ENCODE results near the gene ST3GAL3.

Gene ST3GAL3

DNA sequence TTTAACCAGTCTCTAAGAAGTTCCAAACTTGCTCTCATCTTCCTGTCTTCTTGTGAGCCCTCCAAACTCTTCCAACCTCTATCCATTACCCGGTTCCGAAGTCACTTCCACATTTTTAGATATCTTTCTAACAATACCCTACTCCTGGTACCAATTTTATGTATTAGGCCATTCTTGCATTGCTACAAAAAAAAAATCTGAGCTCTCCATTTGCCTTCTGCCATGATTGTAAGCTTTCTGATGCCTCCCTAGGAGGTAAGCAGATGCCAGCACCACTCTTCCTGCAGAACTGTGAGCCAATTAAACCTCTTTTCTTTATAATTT lies 134.8 kb downstream of the ST3GAL3 start:
- H3K36me3 ChIP-seq (ENCODE audit: control insufficient read depth, insufficient read depth, low read length, severe bottlenecking), result peaks cover 21% of the 10 kb centered on the region
- H3K9me3 ChIP-seq (ENCODE audit: control insufficient read depth, low read length), result peaks cover 13% of the 10 kb centered on the region
- no peak for DNase-seq (ENCODE audit: low read depth)
- H3K4me1 ChIP-seq (ENCODE audit: control insufficient read depth, insufficient read depth, low read length), result peaks cover 11% of the 10 kb centered on the region
- H3K27me3 ChIP-seq (replicated peaks; ENCODE audit: control insufficient read depth, insufficient read depth, low read length), result no peaks in the 10 kb centered on the region
- H3K9ac ChIP-seq (ENCODE audit: low read length), result no peak overlapping the region
- no peak overlapping the region for H3K4me3 ChIP-seq (ENCODE audit: low read length)

DNA sequence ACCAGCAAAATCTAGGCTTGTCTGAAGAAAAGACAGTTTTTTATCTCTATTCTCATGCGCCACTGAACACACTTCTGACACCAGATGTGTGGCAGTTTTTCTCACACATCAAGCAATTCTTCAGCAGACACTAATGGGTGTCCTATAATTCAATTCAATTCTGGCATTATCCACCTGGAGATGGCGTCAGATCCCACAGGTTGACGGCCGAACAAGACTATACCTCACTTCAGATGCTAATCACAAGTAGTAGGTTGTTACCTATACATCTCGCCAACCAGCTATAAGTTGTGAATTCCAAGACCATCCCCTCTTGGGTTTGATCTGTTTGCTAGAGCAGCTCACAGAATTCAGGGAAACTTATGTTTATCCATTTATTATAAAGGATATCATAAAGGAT lies 136.3 kb downstream of the ST3GAL3 start:
- H3K36me3 ChIP-seq (ENCODE audit: control insufficient read depth, insufficient read depth, low read length, severe bottlenecking), result peaks cover 21% of the 10 kb centered on the region
- H3K9ac ChIP-seq (ENCODE audit: low read length), result no peak overlapping the region
- peaks cover 13% of the 10 kb centered on the region for H3K9me3 ChIP-seq (ENCODE audit: control insufficient read depth, low read length)
- H3K4me1 ChIP-seq (ENCODE audit: control insufficient read depth, insufficient read depth, low read length), result peaks cover 10% of the 10 kb centered on the region
- H3K27me3 ChIP-seq (replicated peaks; ENCODE audit: control insufficient read depth, insufficient read depth, low read length), result no peaks in the 10 kb centered on the region
- DNase-seq (ENCODE audit: low read depth), result no peak
- H3K4me3 ChIP-seq (ENCODE audit: low read length), result no peak overlapping the region

DNA sequence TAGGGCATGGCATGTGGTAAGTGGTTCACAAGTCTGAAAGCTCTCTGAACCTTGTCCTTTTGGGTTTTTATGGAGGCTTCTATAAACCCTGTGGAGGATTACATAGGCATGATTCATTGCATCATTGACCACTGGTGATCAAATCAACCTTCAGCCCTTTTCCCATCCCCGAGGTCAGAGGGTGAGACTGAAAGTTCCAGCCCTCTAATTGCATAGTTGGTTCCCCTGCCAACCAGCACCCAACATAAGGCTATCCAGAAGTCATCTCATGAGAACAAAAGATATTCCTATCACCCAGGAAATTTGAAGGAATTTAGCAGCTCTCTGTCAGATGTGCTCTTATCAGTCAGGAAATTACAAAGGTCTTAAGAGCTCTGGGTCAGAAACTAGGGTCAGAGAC lies 136.8 kb downstream of the ST3GAL3 start:
- no peak overlapping the region for H3K9ac ChIP-seq (ENCODE audit: low read length)
- H3K9me3 ChIP-seq (ENCODE audit: control insufficient read depth, low read length), result peaks cover 13% of the 10 kb centered on the region
- H3K27me3 ChIP-seq (replicated peaks; ENCODE audit: control insufficient read depth, insufficient read depth, low read length), result no peaks in the 10 kb centered on the region
- no peak for DNase-seq (ENCODE audit: low read depth)
- peaks cover 17% of the 10 kb centered on the region for H3K36me3 ChIP-seq (ENCODE audit: control insufficient read depth, insufficient read depth, low read length, severe bottlenecking)
- H3K4me1 ChIP-seq (ENCODE audit: control insufficient read depth, insufficient read depth, low read length), result peaks cover 8% of the 10 kb centered on the region
- H3K4me3 ChIP-seq (ENCODE audit: low read length), result no peak overlapping the region

DNA sequence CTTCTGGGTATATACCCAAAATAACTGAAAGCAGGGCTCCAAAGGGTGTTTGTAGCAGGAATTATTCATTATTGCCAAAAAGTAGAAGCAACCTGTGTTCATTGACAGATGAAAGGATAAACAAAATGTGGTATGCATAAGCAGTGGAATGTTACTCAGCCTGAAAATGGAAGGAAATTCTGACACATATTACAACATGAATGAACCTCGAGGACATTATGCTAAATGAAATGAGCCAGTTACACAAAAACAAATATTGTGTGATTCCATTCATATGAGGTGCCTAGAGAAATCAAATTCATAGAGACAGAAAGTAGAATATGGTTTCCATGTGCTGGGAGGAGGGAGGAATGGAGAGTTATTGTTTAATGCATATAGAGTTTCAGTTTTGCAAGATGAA lies 140.0 kb downstream of the ST3GAL3 start:
- H3K4me3 ChIP-seq (ENCODE audit: low read length), result no peak overlapping the region
- H3K36me3 ChIP-seq (ENCODE audit: control insufficient read depth, insufficient read depth, low read length, severe bottlenecking), result peaks cover 14% of the 10 kb centered on the region
- no peaks in the 10 kb centered on the region for H3K4me1 ChIP-seq (ENCODE audit: control insufficient read depth, insufficient read depth, low read length)
- H3K27me3 ChIP-seq (replicated peaks; ENCODE audit: control insufficient read depth, insufficient read depth, low read length), result no peaks in the 10 kb centered on the region
- no peak overlapping the region for H3K9ac ChIP-seq (ENCODE audit: low read length)
- peak; percentile 49 for DNase-seq (ENCODE audit: low read depth)
- H3K9me3 ChIP-seq (ENCODE audit: control insufficient read depth, low read length), result peaks cover 8% of the 10 kb centered on the region

DNA sequence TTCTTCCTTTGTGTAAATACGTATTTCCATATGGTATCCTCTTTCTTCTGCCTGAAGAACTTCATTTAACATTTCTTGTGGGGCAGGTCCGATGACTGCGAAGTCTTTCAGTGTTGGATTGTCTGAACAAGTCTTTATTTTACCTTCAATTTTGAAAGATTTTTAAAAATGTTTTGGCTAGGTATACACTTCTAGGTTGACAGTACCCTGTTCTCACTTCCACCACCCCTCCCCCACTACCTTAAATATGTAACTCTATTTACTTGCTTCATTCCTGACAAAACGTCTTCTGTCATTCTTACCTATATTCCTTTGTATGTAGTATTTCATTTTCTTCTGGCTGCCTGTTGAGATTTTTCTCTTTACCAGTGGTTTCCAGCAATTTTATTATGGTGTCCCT lies 140.5 kb downstream of the ST3GAL3 start:
- no peak overlapping the region for H3K4me3 ChIP-seq (ENCODE audit: low read length)
- no peak for DNase-seq (ENCODE audit: low read depth)
- H3K36me3 ChIP-seq (ENCODE audit: control insufficient read depth, insufficient read depth, low read length, severe bottlenecking), result peaks cover 11% of the 10 kb centered on the region
- H3K27me3 ChIP-seq (replicated peaks; ENCODE audit: control insufficient read depth, insufficient read depth, low read length), result no peaks in the 10 kb centered on the region
- peaks cover 4% of the 10 kb centered on the region for H3K9me3 ChIP-seq (ENCODE audit: control insufficient read depth, low read length)
- no peak overlapping the region for H3K9ac ChIP-seq (ENCODE audit: low read length)
- H3K4me1 ChIP-seq (ENCODE audit: control insufficient read depth, insufficient read depth, low read length), result no peaks in the 10 kb centered on the region

DNA sequence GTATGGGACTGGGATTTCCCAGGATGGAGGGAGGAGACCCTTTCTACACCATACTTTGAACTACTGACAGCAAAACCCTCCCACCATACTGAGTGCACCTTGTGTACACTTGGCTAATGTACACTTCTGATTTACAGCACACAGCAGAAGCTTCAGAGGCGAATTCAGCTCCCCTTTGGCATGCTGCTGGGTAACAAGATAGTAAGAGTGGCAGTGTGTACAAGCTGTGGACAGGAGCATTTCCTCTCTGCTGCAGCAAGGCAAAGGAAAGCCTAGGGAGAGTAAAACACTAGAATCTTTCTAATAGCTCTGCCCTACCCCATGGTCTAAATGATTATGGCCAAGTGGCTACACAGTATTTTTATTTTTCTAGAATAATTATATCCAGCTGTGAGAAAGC lies 142.3 kb downstream of the ST3GAL3 start:
- H3K27me3 ChIP-seq (replicated peaks; ENCODE audit: control insufficient read depth, insufficient read depth, low read length), result no peaks in the 10 kb centered on the region
- no peaks in the 10 kb centered on the region for H3K4me1 ChIP-seq (ENCODE audit: control insufficient read depth, insufficient read depth, low read length)
- no peak overlapping the region for H3K9ac ChIP-seq (ENCODE audit: low read length)
- DNase-seq (ENCODE audit: low read depth), result no peak
- H3K4me3 ChIP-seq (ENCODE audit: low read length), result no peak overlapping the region
- H3K9me3 ChIP-seq (ENCODE audit: control insufficient read depth, low read length), result no peaks in the 10 kb centered on the region
- H3K36me3 ChIP-seq (ENCODE audit: control insufficient read depth, insufficient read depth, low read length, severe bottlenecking), result no peaks in the 10 kb centered on the region

DNA sequence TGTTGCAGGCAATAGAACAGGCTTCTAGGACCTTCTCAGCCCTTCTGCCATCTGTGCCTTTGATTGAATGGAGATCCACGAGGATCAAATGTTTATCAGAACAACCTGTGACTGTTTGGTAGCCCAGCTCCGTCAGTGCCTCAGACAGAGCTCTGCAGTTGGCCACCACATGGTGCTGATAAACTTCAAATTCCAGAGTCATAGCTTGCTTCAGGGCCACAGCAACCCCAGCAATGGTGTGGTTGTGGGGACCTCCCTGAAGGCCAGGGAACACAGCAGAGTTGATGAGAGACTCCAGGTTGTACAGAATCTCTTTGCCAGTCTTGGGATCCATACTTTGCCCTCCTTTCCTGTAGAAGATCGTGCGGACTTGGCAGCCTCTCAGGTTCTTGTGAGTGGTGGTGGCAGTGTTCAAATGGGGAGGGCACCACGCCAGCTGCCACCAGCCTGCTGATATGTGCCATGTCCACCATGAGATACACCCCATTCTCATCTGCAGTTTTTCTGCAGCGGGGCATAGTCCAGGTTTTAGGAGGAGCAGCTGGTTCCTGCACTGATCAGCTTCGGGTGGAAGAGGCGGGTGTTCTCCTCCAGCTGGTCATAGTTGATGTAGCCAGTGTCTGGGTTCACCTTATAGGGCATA lies 143.4 kb downstream of the ST3GAL3 start:
- Histone ChIP-seq H3K4me3 (ENCODE audit: low read length) (no peak overlapping the region), H3K9ac (ENCODE audit: low read length) (no peak overlapping the region), H3K9me3 (ENCODE audit: control insufficient read depth, low read length) (no peaks in the 10 kb centered on the region), H3K4me1 (ENCODE audit: control insufficient read depth, insufficient read depth, low read length) (no peaks in the 10 kb centered on the region), H3K36me3 (ENCODE audit: control insufficient read depth, insufficient read depth, low read length, severe bottlenecking) (no peaks in the 10 kb centered on the region), H3K27me3 (replicated peaks; ENCODE audit: control insufficient read depth, insufficient read depth, low read length) (no peaks in the 10 kb centered on the region)
- no peak for DNase-seq (ENCODE audit: low read depth)

DNA sequence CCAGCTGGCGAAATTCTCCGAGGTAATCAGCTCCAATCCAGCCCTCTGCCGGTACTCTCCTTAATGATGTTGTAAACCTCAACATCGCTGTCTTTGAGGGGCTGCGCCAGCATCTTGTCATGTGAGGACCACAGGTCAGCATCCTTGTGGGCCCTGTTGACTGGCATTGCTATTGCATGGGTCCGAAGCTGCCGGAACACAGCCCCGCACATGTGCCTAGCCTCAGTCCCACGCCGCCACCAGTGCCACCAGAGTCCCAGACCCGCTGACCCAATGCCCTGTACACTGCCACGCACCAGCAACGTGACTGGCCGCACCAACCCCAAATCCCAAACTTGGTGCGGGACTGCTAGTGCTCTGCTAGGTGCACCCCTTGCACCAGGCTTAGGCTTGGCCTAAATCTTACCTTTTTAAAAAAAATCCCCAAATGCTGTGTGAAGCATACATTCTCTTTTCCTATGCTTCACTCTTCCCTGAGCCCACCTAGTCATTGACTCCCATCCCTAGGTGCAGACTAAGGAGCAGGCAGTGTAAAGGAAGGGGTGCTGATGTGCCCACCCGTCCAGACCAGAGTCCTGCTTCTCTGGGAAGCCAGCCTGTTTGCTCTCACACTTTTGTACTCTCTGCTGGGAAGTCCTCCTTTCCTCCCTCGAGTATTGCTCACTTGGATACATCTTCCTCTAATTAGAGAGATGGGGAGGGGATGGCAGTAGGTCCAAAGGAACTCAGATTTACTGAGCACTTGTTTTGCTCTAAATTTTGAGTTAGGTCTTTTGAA lies 144.4 kb downstream of the ST3GAL3 start:
- Histone ChIP-seq H3K36me3 (ENCODE audit: control insufficient read depth, insufficient read depth, low read length, severe bottlenecking) (no peaks in the 10 kb centered on the region), H3K27me3 (replicated peaks; ENCODE audit: control insufficient read depth, insufficient read depth, low read length) (no peaks in the 10 kb centered on the region), H3K4me3 (ENCODE audit: low read length) (no peak overlapping the region), H3K9ac (ENCODE audit: low read length) (no peak overlapping the region), H3K4me1 (ENCODE audit: control insufficient read depth, insufficient read depth, low read length) (no peaks in the 10 kb centered on the region), H3K9me3 (ENCODE audit: control insufficient read depth, low read length) (no peaks in the 10 kb centered on the region)
- no peak for DNase-seq (ENCODE audit: low read depth)

DNA sequence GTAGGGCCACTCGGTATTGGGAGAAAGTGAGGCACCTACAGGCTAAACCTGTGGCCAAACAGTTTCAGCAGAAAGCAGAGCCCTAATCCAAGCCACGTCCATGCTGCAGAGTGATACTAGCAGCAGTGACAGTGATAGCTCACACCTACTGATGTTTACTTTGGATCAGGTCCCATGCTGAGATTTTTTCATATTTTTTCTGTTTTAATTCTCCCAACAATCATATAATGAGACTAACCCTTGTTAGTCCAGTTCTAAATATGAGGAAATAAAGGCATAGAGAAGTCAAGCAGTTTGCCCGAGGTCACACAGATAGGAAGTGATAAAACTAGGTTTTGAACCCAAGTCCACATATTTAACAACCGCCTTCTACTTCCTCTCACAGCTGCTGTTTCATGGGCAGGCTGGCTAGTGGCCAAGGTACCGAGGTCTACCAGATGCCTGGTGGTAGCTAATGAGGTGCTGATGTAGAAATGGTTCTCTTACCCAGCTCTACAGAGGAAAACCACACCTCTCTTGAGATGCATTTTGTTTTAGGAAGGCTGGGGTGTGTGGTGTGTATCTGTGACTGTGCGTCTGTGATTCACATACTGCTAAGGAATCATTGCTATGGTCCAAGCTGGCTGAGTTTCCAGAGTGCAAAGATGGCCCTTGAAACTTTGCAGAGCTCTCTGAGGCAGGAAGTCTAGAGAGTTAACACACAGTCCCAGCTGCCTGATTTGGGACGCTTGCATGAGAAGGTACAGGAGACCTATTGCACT lies 146.0 kb downstream of the ST3GAL3 start:
- peaks cover 4% of the 10 kb centered on the region for H3K4me1 ChIP-seq (ENCODE audit: control insufficient read depth, insufficient read depth, low read length)
- no peak overlapping the region for H3K9ac ChIP-seq (ENCODE audit: low read length)
- no peak for DNase-seq (ENCODE audit: low read depth)
- H3K27me3 ChIP-seq (replicated peaks; ENCODE audit: control insufficient read depth, insufficient read depth, low read length), result no peaks in the 10 kb centered on the region
- H3K9me3 ChIP-seq (ENCODE audit: control insufficient read depth, low read length), result no peaks in the 10 kb centered on the region
- no peaks in the 10 kb centered on the region for H3K36me3 ChIP-seq (ENCODE audit: control insufficient read depth, insufficient read depth, low read length, severe bottlenecking)
- no peak overlapping the region for H3K4me3 ChIP-seq (ENCODE audit: low read length)

DNA sequence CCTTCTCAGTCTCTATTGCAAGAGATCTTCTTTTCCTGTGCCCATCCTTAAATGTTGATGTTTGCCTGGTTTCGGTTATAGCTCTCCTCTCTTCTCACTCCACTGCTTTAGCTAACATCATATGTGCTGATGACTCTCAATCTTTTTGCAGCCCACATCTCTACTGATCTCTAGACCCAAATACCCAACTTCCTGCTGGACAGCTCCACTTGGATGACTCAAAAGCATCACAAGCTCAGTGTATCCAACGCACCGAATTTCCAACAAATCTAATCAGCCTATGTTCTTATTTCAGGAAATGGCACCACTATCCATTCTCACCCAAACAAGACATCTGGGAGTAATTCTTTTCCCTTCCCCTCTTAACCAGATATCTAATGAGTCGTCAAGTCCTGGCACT lies 147.1 kb downstream of the ST3GAL3 start:
- H3K27me3 ChIP-seq (replicated peaks; ENCODE audit: control insufficient read depth, insufficient read depth, low read length), result no peaks in the 10 kb centered on the region
- H3K9me3 ChIP-seq (ENCODE audit: control insufficient read depth, low read length), result no peaks in the 10 kb centered on the region
- no peak overlapping the region for H3K4me3 ChIP-seq (ENCODE audit: low read length)
- peaks cover 8% of the 10 kb centered on the region for H3K4me1 ChIP-seq (ENCODE audit: control insufficient read depth, insufficient read depth, low read length)
- no peak overlapping the region for H3K9ac ChIP-seq (ENCODE audit: low read length)
- no peaks in the 10 kb centered on the region for H3K36me3 ChIP-seq (ENCODE audit: control insufficient read depth, insufficient read depth, low read length, severe bottlenecking)
- no peak for DNase-seq (ENCODE audit: low read depth)

DNA sequence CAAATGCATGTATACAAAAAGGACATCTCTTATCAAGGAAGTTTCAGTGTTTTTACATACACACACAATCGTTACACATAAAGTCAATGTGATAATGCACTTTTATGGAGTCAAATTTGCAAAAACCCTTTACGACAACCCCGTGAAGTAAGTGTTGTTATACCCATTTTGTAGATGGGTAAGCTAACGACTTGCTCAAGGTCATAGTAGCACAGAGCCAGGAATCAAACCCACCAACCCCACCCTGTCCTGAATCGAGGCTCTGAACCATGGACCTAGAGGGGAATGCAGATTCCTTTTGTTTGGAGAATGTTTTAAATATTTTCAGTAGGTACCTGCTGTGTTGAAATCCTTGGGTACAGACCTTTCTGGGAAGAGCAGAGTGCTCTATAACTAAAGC lies 148.9 kb downstream of the ST3GAL3 start:
- Histone ChIP-seq H3K4me1 (ENCODE audit: control insufficient read depth, insufficient read depth, low read length) (peaks cover 11% of the 10 kb centered on the region), H3K4me3 (ENCODE audit: low read length) (no peak overlapping the region), H3K9ac (ENCODE audit: low read length) (no peak overlapping the region), H3K36me3 (ENCODE audit: control insufficient read depth, insufficient read depth, low read length, severe bottlenecking) (no peaks in the 10 kb centered on the region), H3K9me3 (ENCODE audit: control insufficient read depth, low read length) (no peaks in the 10 kb centered on the region), H3K27me3 (replicated peaks; ENCODE audit: control insufficient read depth, insufficient read depth, low read length) (no peaks in the 10 kb centered on the region)
- DNase-seq (ENCODE audit: low read depth), result no peak

Data from adipocyte (in vitro differentiated cells).